GM18873 (cell line): Measurements from ENCODE around the gene MTHFD2.
"Not testable (repeated sequence)": the region's sequence is repeated elsewhere in the genome, so short reads cannot be mapped to it uniquely, and the experiment has no call there.

Source experiments
- ATAC-seq: cut with Tn5 transposase; IDR thresholded peaks from one replicate; pipeline ENCODE4 v1.9.1; 2021; ENCODE audit warnings: mild to moderate bottlenecking, moderate library complexity, moderate number of reproducible peaks; ENCODE audit not compliant: unreplicated experiment, low FRiP score

MTHFD2 gene

DNA sequence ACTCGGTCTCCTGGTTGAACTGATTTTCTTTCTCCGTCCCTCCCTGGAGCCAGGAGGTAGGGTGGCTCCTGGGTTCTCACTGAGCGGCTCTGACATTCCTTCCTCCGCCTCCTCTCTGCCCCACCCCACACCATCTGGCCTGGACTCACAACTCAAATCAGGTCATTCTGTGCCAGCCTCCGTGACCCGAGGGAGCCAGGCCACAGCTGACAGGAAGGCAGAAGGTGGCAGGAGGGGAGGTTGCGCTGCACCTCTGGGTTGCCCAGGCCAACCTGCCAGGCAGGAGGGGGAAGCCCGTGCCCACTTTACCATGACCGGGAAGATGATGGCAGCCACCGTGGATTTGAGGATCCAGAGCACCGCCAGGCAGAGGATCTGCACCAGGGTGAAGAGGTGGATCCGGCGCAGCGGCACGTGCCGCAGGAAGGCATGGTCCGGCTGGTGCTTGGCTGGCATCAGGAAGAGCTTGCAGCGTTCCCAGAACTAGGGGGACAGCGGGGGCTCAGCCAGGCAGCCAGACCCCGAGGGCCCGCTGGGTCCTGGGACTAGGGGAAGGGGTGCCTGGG lies 28.3 kb downstream of the MTHFD2 start:
- no peak for ATAC-seq

DNA sequence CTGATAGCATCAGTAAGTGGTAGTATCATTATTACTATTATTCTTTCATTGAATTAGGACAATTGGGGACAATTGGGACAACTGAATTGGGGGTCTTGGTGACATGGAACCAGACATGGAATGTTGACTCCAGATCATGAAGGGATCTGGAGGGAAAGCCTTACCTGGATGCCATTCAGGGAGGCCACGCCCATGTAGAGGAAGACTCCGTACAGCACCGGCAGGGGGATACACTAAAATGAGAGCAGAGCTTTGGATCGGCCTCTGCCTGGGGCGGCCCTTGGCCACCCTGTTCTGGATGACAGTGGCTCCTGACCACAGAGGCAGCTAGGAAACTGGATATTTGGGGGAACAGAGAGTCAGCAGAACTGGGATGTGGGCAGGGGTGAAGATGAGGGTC lies 29.2 kb downstream of the MTHFD2 start:
- no peak for ATAC-seq

DNA sequence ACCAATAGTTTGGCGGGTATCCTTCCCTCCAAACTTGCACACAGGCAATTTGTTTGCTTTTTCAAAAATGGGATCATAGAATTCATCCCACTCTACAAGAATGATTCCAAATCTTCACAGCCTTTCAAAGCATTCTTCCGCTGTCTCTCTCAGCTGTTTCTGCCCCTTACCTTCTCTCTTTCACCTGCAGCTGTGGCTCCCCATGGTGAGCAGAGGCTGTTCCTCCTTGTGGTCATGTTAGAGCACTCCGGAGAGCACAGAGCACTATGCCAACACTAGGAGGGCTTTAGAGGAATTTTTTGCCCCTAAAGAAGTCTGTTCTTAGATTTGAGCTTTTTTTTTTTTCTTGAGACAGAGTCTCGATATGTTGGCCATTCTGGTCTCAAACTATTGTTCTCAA lies 30.4 kb downstream of the MTHFD2 start:
- ATAC-seq: no peak

DNA sequence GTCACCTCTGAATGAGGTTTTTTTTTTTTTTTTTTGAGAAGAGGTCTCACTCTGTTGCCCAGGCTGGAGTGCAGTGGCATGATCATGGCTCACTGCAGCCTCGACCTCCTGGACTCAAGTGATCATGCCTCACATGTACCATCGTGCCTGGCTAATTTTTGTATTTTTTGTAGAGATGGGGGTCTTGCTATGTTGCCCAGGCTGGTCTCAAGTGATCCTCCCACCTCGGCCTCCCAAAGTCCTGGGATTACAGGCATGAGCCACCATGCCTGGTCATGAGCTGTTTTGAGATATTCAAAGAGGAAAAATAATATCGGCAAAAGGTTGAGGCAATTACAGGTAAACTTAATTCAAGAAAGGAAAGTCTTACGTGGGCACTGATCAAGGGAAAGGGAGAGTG lies 31.4 kb downstream of the MTHFD2 start:
- ATAC-seq: not testable (repeated sequence)

DNA sequence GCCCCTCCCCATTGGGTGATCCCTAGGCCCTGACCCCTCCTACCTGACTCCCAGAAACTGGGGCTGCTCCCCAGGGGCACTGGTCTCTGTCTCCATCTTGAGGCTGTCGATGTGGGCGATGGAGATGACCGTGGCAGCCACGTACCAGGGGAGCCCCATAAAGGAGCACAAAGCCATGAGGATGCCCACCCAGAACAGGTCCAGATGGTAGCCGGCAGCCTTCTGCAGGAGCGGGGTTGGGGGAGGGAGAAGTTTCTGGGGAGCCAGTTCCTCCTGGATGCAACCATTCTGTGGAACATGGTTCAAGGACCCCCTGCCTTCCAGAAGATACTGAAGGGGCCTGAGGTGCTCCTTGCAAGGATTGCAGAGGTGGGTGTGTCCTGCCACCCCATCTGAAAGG lies 34.0 kb downstream of the MTHFD2 start:
- ATAC-seq: no peak

DNA sequence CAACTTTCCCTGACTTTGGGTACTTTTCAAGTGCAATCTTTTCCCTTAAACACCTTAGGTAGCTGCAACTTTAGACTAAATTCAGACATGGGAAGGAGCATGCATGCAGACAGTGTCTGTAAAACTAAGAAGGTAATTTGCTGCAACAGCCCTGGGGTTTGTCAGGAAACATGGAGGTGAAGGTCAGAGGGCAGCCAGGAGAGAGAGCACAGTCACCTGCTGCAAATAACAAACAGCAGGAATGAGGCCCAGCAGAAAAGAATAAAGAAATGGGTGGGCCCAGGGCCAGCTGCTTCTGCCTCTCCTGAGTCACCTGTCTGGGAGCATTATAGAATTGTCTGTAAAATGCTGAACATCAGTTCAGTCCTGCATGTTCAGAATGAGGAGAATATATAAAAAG lies 35.2 kb downstream of the MTHFD2 start:
- ATAC-seq: no peak

DNA sequence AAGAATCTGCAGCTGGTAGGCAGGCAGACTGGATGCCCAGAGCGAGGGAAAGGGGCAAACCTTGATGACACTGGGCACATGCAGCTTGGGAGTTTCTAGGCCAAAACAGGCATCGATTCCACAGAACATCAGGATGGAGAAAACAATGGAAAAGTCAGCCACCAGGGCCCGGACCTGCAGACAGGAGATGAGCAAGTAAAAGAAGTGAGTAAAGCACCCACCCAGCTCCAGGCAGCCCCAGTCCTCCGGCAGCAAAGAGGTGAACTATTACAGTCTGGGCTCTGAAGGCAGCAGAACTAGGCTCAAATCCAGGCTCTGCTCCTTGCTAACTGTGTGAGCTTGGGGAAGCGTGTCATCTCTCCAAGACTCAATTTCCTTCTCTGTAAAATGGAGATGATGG lies 36.6 kb downstream of the MTHFD2 start:
- no peak for ATAC-seq

DNA sequence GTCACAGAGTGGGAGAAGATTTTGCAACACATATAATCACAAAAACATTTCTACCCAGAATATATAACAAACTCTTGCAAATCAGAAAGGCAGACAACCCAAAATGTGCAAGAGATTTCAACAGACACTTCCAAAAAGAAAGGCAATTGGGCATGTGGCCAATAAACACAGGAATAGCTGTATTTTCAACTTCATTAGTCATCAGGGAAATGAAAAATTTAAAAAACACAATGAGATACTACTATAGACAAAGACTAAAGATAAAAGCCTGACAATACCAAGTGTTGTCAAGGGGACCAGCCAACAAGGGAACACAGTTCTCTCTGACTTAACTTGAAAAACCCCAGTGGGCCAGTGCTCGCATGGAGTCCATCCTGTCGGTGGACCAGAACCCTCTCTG lies 40.5 kb downstream of the MTHFD2 start:
- ATAC-seq: no peak

DNA sequence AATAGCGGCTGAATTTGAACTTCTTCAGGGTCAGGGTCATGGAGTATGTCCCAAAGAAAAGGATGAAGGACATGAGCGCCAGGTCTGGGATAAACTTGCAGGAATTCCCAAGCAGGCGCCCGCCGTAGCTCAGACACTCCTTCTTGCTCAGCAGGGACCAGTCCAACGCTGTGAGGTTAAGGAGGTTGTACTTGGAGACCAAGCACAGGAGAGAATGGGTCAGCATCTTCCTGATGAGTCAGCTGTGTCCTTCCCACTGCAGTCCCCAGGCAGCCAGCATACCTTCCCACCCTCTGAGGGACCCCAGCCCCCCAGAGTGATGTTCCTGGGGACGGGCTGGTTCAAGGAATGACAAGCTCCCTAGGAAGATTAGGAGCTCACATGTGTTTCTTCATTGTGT lies 40.9 kb downstream of the MTHFD2 start:
- ATAC-seq: no peak

DNA sequence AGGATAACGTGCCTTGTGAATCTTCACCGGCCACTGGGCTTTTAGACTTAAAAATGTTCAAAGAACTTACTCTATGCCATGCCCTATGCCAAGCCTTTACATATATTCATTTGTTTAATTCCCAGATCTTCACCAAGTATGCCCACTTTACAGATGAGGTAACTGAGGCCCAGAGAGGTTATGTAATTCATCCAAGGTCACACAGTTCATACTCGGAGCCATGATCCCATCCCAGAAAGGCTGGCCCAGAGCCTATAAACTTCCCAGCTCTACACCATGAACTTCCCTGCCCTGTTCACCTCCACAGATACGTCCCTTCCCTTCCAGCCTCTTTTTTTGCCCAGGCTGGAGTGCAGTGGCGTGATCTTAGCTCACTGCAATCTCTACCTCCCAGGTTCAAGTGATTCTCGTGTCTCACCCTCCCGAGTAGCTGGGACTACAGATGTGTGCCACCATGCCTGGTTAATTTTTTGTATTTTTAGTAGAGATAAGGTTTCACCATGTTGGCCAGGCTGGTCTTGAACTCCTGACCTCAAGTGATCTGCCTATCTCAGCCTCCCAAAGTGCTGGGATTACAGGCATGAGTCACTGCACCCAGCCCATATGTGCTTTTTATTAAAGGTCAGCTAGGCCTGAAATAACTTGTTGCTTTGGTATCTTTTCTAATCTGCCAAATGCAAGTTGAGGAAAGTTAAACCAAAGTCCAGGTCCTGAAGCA lies 44.1 kb downstream of the MTHFD2 start:
- ATAC-seq: no peak

DNA sequence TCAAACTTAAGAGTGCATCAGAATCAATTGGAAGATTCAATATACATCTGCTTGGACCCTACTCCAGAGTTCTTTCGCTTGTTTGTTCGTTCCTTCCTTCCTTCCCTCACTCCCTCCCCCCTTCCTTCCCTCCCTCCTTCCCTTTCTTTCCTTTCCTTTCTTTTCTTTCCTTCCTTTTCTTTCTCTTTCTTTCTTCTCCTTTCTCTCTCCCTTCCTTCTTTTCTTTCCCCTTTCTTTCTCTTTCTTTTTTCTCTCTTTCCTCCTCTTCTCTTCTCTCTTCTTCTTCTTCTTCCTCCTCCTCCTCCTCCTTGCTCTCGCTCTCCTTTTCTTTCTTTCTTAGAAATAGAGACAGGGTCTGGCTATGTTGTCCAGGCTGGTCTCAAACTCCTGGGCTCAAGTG lies 45.9 kb downstream of the MTHFD2 start:
- no peak for ATAC-seq

DNA sequence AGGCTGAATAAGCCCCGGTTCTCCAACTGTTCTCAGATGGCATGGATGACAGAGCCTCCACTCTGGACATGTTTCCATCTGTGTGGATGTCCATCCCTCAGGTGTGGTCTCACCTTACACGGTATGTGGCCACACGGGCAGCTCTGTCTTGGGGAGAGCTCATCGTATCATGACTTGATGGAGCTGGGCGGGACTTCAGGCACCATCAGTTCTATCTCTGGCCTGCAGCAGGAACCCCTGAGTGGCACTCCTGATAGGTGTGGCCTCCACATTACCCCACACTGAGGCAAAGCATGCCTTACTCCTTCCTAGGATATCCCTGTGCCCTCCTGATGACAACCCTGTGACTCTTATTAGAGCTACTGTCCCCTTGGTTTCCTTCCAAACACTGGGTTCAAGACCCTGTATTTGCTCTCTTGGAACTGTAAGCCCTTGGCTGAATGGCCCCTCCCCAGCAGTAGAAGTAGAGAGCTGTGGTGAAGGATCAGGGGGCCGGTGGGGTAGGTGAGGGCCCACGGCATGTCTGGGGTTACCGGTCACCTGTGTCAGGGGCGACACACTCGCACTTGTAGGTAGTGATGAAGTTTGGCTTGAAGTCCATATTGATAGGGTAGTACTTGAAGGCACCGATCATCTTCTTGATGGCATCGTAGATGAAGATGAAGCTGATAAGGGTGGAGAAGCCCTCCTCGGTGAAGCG lies 48.2 kb downstream of the MTHFD2 start:
- ATAC-seq: no peak

DNA sequence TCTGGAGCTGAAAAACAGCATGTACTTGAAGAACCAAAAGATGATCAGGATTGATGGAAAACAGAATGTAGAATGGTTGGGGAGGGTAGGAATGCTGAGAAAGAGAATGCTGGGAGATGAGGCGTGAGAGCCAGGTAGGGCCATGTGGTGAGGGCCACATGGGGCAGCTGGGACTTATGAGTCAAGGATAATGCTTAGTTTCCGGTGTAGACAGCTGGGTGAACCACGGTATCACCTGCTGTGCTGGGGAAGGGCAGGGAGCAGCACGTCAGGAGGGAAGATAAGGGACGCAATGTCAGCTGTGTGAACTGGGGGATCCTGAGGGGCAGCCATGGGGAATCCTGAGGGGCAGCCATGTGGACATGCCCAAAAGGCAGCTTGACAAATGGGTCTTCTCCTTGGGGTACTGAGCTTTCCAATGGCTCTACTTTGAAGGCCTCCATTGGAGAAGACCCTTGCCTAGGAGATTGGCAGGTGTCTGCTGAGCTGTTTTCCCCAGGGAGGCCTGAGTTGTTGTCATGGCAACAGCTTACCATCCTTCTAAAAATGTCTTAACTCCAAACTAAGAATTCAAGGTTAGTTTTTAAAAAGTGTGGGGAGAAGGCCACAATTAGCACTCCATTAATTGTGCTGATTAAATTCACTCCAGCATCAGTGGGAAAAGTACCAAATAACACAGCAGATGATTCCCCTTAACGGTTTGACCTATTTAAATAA lies 51.1 kb downstream of the MTHFD2 start:
- ATAC-seq: no peak

DNA sequence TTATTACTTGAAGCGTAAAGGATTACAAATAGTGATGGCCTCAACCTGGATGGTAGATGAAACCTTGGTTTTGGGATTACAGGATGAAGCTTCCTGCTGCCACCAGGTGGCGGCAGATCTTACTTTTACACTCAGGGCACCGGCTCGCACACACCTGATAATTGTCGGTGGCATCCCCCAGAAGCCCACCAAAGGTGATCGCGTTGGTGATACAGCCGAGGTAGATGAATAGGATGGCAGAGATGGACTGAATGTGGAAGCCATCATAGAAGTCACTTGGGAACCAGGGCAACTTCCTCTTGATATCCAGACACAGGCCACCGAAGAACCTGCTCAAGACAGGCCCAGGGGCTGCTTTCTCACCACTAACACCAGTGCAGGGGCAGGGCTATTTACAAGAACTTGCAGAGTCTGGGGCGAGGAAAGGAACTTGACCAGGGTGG lies 51.8 kb downstream of the MTHFD2 start:
- no peak for ATAC-seq

DNA sequence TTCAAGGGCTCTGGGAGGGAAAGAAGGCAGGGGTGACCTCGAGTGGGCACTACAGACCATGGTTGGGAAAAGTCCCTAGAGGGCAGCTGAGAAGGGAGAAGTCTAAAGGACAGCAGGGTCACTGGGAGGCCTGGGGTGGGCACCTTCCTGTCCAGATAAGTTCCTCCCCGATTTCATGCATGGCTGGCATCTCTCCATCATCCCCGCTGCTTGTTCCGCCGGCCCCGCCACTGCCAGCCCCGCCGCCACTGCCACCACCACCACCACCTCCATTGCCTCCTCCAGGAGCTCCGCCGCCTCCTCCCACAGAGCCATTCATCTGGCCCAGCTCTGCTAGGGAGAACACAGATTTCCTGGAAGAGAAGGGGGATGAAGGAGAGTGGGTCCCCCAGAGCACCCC lies 53.6 kb downstream of the MTHFD2 start:
- no peak for ATAC-seq

DNA sequence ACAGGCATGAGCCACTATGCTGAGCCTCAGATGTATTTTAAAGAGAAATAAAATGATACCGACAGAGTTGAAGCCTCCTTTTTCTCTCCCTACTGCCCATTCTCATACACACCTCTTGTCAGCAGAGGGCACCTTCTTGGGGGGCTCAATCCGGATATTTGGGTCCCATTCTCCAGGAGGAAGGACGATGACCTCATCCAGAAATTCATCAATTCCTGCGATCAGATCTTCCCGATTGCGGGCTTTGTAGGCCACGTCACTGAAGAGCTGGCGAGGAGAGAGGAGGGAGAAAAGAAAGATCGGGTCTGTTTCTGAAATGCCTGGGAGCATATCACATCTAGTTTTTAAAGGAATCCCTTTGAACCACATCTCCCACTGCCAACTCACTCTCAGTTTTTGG lies 54.4 kb downstream of the MTHFD2 start:
- no peak for ATAC-seq

DNA sequence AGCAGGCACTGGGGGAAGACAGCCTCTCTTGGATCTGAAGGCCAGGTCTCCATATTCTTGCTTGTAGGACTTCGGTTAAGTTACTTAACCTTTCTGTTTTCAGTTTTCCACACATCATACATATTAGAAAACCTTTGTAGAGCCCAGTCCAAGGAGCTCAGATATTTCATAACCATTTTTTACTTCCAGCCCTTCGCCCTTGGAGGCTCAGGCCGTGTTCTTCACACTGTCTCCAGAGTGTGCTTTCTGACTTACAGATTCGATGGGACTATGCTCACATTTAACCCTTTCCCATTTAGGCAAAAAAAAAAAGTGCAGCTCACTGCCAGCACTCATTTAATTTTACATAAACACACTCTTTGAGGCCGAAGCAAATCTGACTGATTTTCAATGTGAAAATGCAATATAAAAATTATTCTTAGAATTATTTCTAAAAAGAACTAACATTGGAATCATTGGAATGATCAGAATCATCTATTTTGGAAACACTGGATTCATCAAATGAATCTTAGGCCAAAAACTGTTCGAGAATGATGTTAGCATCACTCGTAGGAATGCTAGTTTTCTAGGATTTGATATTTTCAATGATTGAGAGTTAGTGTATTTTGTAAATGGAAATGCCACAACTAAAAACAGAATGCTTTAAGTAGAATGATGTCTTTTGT lies 55.0 kb downstream of the MTHFD2 start:
- ATAC-seq: no peak

DNA sequence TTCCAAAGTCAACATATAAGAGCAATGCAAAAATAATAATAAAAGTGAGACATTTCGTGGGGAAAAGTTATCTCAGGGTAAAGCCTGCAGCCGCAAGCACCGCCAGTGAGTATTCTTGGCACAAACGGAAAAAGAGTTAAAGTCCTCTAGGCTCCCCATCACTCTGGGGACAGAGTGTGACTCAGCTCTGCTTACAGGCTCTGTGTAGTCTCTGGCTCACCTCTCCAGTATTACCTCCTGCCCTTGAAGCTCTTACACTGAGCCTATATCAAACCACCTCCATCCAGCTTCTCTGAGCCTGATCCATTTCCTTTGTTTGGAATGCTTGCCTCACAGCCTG lies 55.5 kb downstream of the MTHFD2 start:
- no peak for ATAC-seq

DNA sequence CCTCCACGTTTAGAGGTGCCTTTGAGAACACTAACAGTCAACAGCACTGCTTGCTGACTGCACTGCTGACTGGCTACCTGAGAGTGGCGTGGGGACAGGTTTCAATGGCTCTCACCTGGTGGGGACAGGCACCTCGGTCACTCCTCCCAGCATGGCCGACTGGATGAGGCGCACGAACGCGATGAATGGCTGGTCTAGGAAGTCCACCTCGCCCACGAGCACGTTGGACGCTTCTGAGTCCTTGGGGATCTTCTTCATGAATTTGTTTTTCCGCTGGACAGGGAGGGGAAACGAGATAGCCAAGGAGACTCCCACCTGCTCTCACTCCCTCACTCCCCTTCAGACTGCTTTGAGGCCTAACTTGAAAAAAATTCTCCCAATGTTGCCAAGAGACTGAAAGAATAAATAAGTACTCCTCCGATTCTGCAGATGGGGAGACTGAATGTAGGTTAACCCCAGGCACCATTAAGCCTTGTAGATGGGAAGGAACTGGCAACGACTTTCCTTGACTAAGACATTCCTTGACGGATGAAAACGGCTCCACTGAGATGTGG lies 57.3 kb downstream of the MTHFD2 start:
- no peak for ATAC-seq

DNA sequence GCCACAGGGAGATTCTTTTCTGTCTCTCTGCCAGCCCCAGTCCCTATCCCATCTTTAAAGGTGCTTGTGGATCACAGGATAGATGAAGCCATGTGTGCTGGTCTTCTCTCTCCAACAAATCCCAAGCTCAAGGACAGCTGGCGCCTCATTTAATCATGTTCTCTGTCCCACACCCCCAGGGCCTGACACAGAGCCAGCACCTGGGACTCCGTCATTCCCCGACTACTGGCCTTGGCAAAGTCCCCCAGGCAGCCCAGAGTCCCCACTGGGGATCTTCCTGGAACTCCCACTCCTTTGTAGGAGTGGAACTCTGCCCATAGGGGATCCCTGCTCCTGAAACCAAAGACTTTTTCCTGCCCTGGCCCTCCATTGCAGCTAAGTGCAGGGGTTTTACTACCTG lies 60.8 kb downstream of the MTHFD2 start:
- ATAC-seq: no peak

DNA sequence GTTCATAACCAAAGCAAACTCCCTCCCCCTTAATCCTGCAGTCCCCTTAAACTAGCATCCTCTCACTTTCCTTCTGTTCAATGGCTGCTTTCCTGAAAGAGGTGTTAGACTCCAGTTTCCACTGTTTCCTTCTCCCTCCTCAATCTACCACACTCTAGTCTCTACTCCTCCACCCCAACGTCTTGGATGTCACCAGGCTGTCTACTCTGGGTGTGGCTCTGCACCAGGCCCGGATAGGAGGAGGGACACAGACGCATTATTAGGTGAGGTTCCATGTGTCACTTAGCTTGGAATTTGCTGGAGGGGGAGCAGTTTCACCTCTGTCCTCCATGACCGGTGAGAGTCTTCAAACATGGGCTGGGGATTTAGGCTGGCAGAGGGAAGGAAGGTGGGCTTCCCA lies 61.3 kb downstream of the MTHFD2 start:
- ATAC-seq: no peak
